Neural cell (in vitro differentiated cells): ENCODE measurements around the gene ADAM10.

Experiments used
- EP300 ChIP-seq: fragments of 450-650 bp; conservative IDR thresholded peaks from 2 replicates; pipeline ENCODE4 v1.6.1; 2014; ENCODE audit warnings: antibody characterized with exemption, mild to moderate bottlenecking, moderate library complexity; ENCODE audit not compliant: poor library complexity, severe bottlenecking
- EZH2 ChIP-seq: fragments of 200-600, 300-800 bp; shearing (Covaris generic), sonication (generic); IDR thresholded peaks from 2 replicates; pipeline ENCODE4 v1.6.1; 2014; ENCODE audit warnings: antibody characterized with exemption, low read length, borderline replicate concordance, mild to moderate bottlenecking; ENCODE audit not compliant: insufficient read depth, poor library complexity, severe bottlenecking
- MXI1 ChIP-seq: fragments of 450-650 bp; conservative IDR thresholded peaks from 2 replicates; pipeline ENCODE4 v1.6.1; 2014; ENCODE audit warnings: antibody characterized with exemption, mild to moderate bottlenecking; ENCODE audit not compliant: poor library complexity, severe bottlenecking
- POLR2AphosphoS5 ChIP-seq: IDR thresholded peaks from 2 replicates; pipeline ENCODE4 v1.6.1; 2012
- RAD21 ChIP-seq: fragments of 450-650 bp; conservative IDR thresholded peaks from 2 replicates; pipeline ENCODE4 v1.6.1; 2014; ENCODE audit warnings: antibody characterized with exemption, mild to moderate bottlenecking, moderate library complexity
- REST ChIP-seq: IDR thresholded peaks from 2 replicates; pipeline ENCODE4 v1.6.1; 2012; ENCODE audit warnings: borderline replicate concordance
- SMC3 ChIP-seq: fragments of 450-650 bp; conservative IDR thresholded peaks from 2 replicates; pipeline ENCODE4 v1.6.1; 2014; ENCODE audit warnings: antibody characterized with exemption, mild to moderate bottlenecking, moderate library complexity; ENCODE audit not compliant: poor library complexity
- TAF1 ChIP-seq: IDR thresholded peaks from 2 replicates; pipeline ENCODE4 v1.6.1; 2012; ENCODE audit warnings: low read depth
- TF ChIP-seq, protein P1 (sequence below): fragments of 450-650 bp; IDR thresholded peaks from 2 replicates; pipeline ENCODE4 v1.5.1; 2014; ENCODE audit warnings: antibody characterized with exemption, mild to moderate bottlenecking, moderate library complexity; ENCODE audit not compliant: poor library complexity, severe bottlenecking

- TF ChIP-seq RAD21 (no peak), POLR2AphosphoS5 (no peak), SMC3 (no peak), EZH2 (no peak), REST (no peak), TAF1 (no peak), EP300 (no peak), MXI1 (no peak)
- TF ChIP-seq, protein P1, sequence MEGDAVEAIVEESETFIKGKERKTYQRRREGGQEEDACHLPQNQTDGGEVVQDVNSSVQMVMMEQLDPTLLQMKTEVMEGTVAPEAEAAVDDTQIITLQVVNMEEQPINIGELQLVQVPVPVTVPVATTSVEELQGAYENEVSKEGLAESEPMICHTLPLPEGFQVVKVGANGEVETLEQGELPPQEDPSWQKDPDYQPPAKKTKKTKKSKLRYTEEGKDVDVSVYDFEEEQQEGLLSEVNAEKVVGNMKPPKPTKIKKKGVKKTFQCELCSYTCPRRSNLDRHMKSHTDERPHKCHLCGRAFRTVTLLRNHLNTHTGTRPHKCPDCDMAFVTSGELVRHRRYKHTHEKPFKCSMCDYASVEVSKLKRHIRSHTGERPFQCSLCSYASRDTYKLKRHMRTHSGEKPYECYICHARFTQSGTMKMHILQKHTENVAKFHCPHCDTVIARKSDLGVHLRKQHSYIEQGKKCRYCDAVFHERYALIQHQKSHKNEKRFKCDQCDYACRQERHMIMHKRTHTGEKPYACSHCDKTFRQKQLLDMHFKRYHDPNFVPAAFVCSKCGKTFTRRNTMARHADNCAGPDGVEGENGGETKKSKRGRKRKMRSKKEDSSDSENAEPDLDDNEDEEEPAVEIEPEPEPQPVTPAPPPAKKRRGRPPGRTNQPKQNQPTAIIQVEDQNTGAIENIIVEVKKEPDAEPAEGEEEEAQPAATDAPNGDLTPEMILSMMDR = no peak
Observed at GRCh38 chr15:58707397-58707796, 42.1 kb downstream of the ADAM10 start.
